GM10248 (cell line): Measurements from ENCODE around the gene SLC22A1.

Source experiments
- CTCF ChIA-PET: fragments of 300-600 bp; sonication (Branson Sonifier 250); formaldehyde crosslinking; extraction: SDS; loops from one replicate; lab custom pipeline; 2021; ENCODE audit warnings: antibody characterized with exemption; lab: Yijun Ruan, JAX
- POLR2A ChIA-PET: fragments of 350-650 bp; sonication (Branson Sonifier 250); formaldehyde crosslinking; extraction: SDS; loops from one replicate; lab custom pipeline; 2020; ENCODE audit warnings: antibody characterized with exemption; lab: Yijun Ruan, JAX
- DNase-seq: peaks from one replicate; pipeline ENCODE4 v3.0.0; 2012; ENCODE audit errors: extremely low spot score
- CTCF ChIP-seq: IDR thresholded peaks from 2 replicates; pipeline ENCODE4 v1.5.1; 2012; ENCODE audit warnings: mild to moderate bottlenecking, low read depth; ENCODE audit errors: extremely low read depth, missing control alignments, control extremely low read depth

The SLC22A1 gene

GRCh38 chr6:160127270-160128124 is 5.9 kb downstream of the SLC22A1 start:
- no peak for TF ChIP-seq CTCF
- POLR2A ChIA-PET = no interaction called here
- no peak for DNase-seq
- CTCF ChIA-PET = no interaction called here

- DNase-seq = no peak
- no peak for TF ChIP-seq CTCF
- ChIA-PET POLR2A (no interaction called here), CTCF (interaction anchor here (0.7 kb wide), 1 partner anchor 327 kb away, joined by 3 read pairs; no protein-coding TSS in a partner anchor)
Observed at GRCh38 chr6:160128125-160128683, 6.6 kb downstream of the SLC22A1 start.

GRCh38 chr6:160128879-160129516 is 7.4 kb downstream of the SLC22A1 start:
- ChIA-PET CTCF (interaction anchor here (0.7 to 0.9 kb wide), 4 partner anchors 10 to 327 kb away, joined by 3 read pairs; no protein-coding TSS in a partner anchor), POLR2A (no interaction called here)
- DNase-seq = no peak
- TF ChIP-seq CTCF = no peak

- no peak for DNase-seq
- POLR2A ChIA-PET = no interaction called here
- TF ChIP-seq CTCF = no peak
- CTCF ChIA-PET = interaction anchor here (0.8 to 0.9 kb wide), 3 partner anchors 9 to 325 kb away, joined by 3 read pairs; no protein-coding TSS in a partner anchor
Observed at GRCh38 chr6:160129881-160130615, 8.4 kb downstream of the SLC22A1 start.

- POLR2A ChIA-PET = no interaction called here
- no peak for DNase-seq
- TF ChIP-seq CTCF = no peak
- CTCF ChIA-PET = no interaction called here
Observed at GRCh38 chr6:160130729-160131484, 9.3 kb downstream of the SLC22A1 start.
